ENCODE results near the gene COL23A1.

Gene COL23A1

DNA sequence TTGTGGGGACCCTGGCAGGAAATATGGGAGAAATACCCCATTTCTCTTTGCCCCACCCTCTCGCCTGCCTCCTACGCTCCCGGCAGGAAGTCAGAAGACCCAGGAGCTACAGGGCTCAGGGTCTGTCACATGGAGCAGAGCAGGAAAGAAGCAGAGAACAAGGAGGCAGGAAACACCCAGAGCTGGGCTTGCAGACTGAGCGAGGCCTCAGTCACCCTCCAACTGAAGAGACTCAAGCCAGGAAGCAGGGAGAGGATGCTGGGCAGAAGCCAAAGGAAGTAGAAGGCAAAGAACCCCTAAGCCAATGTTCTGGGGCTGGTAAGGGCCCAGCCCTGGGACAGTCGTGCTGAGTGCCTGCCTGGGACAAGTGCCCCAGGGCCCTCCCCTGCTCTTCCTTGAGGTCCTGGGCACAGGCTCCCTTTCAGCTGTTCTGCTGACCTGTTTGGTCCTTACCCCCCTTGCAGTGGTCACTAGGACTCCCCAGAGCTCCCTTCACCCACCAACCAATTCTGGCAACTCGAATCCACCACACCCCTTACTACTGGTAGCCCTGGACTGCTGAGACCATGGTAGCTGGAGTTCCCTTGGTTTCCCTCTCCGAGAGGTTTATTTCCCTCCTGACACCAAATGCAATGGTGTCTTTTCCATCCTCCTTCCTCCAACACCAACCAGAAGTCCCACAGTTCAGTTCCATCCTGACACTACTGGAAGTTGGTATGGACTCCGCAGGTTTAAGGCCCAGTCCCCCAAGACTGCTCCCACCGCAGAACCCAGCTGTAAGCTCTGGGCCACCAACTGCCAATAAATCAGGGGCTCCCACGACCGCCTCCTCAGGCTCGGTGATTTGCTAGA, 157.5 kb downstream of the COL23A1 start:
- DNase-seq, result no peak

- DNase-seq, result no peak
These were observed 158.4 kb downstream of the COL23A1 start for GRCh38 chr5:178431782-178432165.

DNA sequence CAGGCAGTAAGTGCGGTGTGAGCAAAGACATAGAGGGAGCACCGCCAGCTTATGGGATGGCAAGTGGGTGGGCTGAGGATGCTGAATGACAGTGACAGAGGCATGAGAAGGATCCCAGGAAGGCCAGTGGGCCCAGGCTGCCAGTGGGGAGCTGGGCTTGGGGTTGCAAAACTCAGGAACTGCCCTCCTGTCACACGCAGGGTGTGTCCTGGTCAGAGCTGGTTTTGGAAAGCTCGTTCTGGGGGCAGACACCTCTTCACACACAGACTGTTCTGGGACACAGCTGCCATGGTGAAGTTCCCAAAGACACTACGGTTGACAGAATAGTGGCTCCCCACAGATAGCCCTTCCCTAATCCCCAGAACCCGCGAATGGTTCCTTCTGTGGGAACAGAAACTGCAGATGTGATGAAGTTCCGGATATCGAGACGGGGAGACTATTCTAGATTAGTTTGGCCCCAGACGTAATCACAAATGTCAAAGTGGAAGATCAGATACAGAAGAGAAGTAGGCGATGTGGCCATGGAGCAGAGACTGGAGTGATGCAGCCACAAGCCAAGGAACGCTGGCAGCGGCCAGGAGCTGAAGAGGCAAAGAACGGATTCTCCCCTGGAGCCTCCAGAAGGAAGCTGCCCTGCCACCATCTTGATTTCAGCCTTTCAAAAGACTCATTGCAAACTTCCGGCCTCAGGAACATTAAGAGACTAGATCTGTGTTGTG, 159.0 kb downstream of the COL23A1 start:
- no peak for DNase-seq

- no peak for DNase-seq
These were observed 159.8 kb downstream of the COL23A1 start for GRCh38 chr5:178430186-178431062.

DNA sequence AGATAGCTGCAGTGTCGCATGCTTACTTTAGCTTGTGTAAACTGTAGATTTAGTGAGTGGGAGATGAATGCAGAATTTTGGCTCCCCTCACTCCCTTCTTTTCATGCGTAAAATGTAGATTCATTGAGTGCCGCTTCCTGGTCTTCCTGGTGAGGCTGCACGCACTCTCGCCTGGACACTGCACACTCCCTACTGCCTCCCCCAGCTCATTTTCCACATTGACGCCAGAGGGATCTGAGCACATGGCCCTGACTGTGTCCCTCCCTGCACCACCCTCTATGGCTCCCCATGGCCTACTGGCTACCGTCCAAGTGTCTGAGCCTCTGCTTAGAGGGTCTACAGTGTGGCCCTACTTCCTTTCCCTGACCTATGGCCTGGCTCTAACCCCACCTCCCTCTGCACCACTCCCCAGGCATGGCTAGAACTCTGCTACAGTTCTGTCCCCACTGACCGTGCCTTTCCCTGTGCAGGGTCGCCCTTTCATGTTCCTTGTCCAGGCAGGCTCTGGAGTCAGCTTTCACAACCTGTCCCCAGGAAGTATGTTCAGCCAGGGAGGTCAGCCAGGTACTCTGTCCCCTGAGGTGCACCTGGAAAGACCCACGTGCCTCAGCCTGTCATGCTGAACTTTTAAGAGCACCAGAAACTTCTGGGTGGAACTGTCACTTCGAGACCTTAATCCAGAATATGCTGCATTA, 160.6 kb downstream of the COL23A1 start:
- no peak for DNase-seq

DNA sequence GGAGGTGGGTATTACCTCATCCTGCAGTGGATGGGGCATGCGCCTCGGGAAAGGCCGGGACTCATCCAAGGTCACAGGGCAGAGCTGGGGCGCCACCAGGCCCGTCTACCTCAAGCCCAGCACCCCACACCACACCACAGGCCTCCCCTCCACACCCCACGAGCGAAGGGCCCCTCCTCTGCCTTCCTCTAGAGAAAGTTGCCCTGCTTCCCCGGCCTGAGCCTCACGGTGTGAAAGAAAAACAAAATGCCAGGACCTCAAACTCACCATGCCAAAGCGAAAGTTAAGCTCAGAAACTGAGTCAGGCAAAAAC, 161.1 kb downstream of the COL23A1 start:
- DNase-seq, result no peak

- DNase-seq, result no peak
These were observed 161.6 kb downstream of the COL23A1 start for GRCh38 chr5:178428341-178429155.

GRCh38 chr5:178427576-178428197, 162.5 kb downstream of the COL23A1 start:
- no peak for DNase-seq

DNA sequence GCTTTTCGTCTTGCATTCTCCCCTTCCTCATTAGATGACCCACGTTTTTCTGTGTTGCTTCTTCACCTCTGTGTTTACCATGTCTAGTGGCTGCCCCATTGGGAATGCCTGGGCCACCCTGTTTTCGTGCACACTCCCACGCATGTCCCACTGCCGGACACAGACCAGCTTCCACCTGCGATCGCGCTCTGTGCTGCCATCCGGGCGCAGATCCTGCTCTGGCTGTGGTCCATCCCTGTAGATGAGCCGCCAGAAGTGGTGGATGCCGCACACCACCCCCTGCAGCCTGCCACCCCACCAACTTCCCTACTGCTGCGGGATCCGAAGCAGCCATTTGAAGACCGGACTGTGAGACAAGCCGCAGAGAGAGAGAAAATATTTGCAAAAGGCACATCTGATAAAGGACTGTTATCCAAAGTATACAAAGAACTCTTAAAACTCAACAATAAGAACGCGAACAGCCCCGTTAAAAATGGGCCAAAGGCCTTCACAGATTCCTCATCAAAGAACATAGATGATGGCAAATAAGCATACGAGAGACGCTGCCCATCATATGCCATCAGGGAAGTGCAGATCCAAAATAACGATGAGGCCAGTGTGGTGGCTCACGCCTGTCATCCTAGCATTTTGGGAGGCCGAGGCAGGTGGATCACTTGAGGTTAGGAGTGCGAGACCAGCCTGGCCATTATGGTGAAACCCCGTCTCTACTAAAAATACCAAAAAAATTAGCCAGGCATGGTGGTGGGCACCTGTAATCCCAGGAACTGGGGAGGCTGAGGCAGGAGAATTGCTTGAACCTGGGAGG, 163.7 kb downstream of the COL23A1 start:
- DNase-seq, result no peak

GRCh38 chr5:178425621-178426068, 164.5 kb downstream of the COL23A1 start:
- no peak for DNase-seq

- no peak for DNase-seq
These were observed 165.4 kb downstream of the COL23A1 start for GRCh38 chr5:178424810-178425177.

DNA sequence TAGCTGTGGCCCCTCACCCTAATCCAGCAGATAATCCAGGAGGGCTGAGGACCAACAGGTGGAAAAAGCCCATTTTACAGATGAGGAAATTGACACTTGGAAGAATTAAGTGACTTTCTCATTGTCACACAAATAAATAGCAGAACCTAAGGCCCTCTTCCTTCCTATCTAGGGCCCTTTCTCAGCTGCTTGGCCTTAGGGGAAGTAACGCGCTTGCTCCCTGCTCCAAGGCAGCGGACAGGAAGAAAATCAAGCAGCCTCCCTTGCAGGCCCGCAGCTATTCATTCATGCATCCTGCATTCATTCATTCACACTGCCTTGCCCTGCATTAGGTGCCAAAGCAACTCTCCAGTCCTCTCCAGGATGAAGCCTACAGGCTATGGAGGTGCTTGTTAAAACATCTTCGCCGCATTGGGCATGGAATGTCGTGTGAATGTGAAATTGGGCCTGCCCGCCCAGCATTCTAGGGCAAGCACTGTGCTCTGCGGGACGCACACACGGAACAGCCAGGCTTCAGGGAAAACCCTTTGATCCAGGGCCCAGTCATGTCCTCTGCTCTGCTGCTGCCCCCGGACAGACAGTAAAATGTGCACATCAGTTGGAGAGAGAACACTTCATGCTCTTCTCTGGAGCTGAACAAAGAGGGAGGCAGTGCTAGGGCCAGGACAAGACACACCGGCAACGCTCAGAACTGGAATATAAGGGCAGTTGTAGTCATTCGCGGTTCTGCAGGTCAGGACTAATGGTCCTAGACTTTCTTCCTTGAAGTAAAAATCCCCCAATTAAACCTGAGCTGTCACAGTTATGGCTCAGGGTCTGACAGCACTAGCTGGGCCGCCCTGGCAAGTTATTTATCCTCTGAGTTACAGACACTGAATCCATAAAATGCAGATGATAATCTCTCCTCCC, 166.0 kb downstream of the COL23A1 start:
- no peak for DNase-seq

- no peak for DNase-seq
These were observed 166.8 kb downstream of the COL23A1 start for GRCh38 chr5:178423431-178423830.

GRCh38 chr5:178422400-178422775, 167.8 kb downstream of the COL23A1 start:
- DNase-seq, result no peak

- DNase-seq, result no peak
These were observed 168.3 kb downstream of the COL23A1 start for GRCh38 chr5:178421699-178422399.

DNA sequence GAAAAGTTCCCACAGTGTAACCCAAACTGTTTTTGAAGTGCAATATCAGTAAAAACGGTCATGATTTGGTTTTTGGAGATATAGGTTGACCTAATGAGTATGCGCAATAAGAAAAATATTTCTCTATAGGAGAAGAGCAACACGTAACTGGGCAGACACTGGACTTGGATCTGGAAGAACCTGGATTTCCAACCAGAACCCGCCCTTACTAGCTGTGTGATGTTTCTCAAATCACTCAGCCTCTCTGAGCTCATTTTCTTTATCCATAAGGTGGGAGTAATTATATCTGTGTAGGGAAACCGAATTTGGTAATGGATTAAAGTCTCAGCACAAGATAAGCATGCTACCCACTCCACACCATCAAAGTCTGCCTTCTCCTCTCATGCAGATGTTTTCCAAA, 169.1 kb downstream of the COL23A1 start:
- DNase-seq, result no peak

DNA sequence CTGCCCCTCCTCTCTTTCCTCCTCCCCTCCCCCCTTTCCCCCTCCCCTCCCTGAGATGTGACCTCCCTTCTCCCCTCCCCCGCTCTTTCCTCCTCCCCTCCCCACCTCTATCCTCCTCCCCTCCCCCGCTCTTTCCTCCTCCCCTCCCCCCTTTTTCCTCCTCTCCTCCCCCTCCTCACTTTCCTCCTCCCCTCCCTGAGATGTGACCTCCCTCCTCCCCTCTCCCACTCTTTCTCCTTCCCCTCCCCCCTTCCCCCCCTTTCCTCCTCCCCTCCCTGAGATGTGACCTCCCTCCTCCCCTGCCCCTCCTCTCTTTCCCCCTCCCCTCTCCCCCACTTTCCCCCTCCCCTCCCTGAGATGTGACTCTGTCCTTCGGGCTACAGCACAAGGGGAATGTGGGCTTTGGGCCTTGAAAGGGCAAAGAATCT, 169.8 kb downstream of the COL23A1 start:
- no peak for DNase-seq

DNA sequence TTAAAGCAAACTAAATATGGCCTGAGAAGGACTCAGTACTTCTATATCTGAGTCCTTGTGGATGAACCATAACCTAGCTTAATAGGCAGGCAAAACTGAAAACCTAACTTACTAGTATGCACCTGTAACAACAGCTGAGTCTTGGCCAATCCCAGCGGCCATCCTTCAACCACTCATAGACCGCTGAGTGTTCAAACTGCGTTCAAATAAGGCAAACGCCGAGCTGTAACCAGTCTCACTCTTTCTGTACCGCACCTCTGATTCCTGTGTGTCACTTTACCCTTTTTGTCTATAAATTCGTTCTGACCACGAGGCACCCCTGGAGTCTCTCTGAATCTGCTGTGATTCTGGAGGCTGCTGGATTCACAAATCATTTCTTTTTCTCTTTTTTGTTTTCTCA, 170.5 kb downstream of the COL23A1 start:
- no peak for DNase-seq

DNA sequence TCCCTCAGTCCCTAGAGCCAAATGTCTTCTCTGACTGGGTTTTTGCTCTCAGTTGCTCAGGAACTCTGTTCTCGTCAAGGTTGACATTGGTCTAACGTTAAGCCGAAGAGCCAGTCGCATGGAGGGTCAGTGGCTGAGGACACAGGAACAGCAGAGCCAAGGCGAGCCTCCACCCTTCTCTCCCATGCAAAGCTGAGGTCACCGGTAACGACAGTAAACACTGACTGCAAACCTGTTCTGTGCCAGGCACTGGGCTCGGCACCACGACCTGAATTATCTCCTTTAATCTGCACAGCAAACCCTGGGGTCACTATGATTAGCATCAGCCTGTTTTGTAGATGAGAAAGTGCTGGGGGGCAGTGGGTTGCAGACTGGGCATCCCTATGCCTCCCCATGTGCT, 171.0 kb downstream of the COL23A1 start:
- DNase-seq, result no peak
